WTC11 (cell line): ENCODE data around the gene RPS3. TPM values are rescaled to one million over a fixed set of nuclear protein-coding genes. Genes with fewer than 3 reads are reported as not detected.
A peak's percentile ranks its signal among the peaks of the same experiment; 100 is the strongest.

Source experiments
- ATAC-seq: fragments of 200-7000 bp; cut with Tn5 transposase; 2 replicates; pipeline ENCODE4 v1.10.0; 2021; ENCODE audit warnings: mild to moderate bottlenecking, moderate library complexity
- CTCF ChIA-PET: fragments of 300-600 bp; sonication (Branson Sonifier 250); formaldehyde crosslinking; loops from one replicate; lab custom pipeline; 2021; ENCODE audit warnings: antibody characterized with exemption; lab: Charles Lee
- POLR2A ChIA-PET: fragments of 350-600 bp; sonication (Branson Sonifier 250); formaldehyde crosslinking; loops from one replicate; lab custom pipeline; 2021; ENCODE audit warnings: antibody characterized with exemption; lab: Charles Lee
- DNase-seq: peaks from one replicate; pipeline ENCODE4 v3.0.0; 2021; ENCODE audit warnings: low spot score
- H3K27ac Mint-ChIP-seq: 2 replicates; pipeline ENCODE4 v1.8.0; 2021; ENCODE audit warnings: mixed read lengths
- H3K27me3 Mint-ChIP-seq: 2 replicates; pipeline ENCODE4 v1.8.0; 2021; ENCODE audit warnings: low read depth, mild to moderate bottlenecking, moderate library complexity, mixed read lengths
- H3K36me3 Mint-ChIP-seq: 2 replicates; pipeline ENCODE4 v1.8.0; 2021; ENCODE audit warnings: mixed read lengths
- H3K4me1 Mint-ChIP-seq: 2 replicates; pipeline ENCODE4 v1.8.0; 2022; ENCODE audit warnings: mixed read lengths
- H3K4me3 Mint-ChIP-seq: 2 replicates; pipeline ENCODE4 v1.8.0; 2021; ENCODE audit warnings: mild to moderate bottlenecking, moderate library complexity, mixed read lengths
- H3K9me3 Mint-ChIP-seq: 2 replicates; pipeline ENCODE4 v1.8.0; 2021; ENCODE audit warnings: mixed read lengths
- ATF3 ChIP-seq: sonication (generic); formaldehyde crosslinking; conservative IDR thresholded peaks from 2 replicates; pipeline ENCODE4 v1.8.1; 2022; ENCODE audit warnings: mild to moderate bottlenecking, missing genetic modification reagents
- ATF6 ChIP-seq: sonication (generic); formaldehyde crosslinking; IDR thresholded peaks from 2 replicates; pipeline ENCODE4 v1.8.1; 2023; ENCODE audit warnings: mild to moderate bottlenecking, missing genetic modification reagents
- CREB1 ChIP-seq: sonication (generic); formaldehyde crosslinking; IDR thresholded peaks from 2 replicates; pipeline ENCODE4 v1.8.0; 2023; ENCODE audit warnings: mild to moderate bottlenecking, missing genetic modification reagents
- CTCF ChIP-seq: fragments of 200-600 bp; IDR thresholded peaks from 2 replicates; pipeline ENCODE4 v1.8.0; 2022; ENCODE audit warnings: antibody characterized with exemption
- EMX1 ChIP-seq: fragments of 250-450 bp; sonication (Bioruptor Pico); IDR thresholded peaks from 2 replicates; pipeline ENCODE4 v1.8.0; 2021; ENCODE audit warnings: mild to moderate bottlenecking
- ERG ChIP-seq: fragments of 250-450 bp; sonication (Bioruptor Pico); IDR thresholded peaks from 2 replicates; pipeline ENCODE4 v1.8.0; 2021; ENCODE audit warnings: mild to moderate bottlenecking
- FOXJ3 ChIP-seq: sonication (generic); formaldehyde crosslinking; IDR thresholded peaks from 2 replicates; pipeline ENCODE4 v1.9.0; 2021; ENCODE audit warnings: missing genetic modification reagents, mild to moderate bottlenecking, borderline replicate concordance
- FOXK1 ChIP-seq: sonication (generic); formaldehyde crosslinking; IDR thresholded peaks from 2 replicates; pipeline ENCODE4 v1.8.0; 2022; ENCODE audit warnings: mild to moderate bottlenecking, moderate library complexity, missing genetic modification reagents
- GRHL2 ChIP-seq: fragments of 250-450 bp; sonication (Bioruptor Pico); IDR thresholded peaks from 2 replicates; pipeline ENCODE4 v1.8.0; 2022; ENCODE audit warnings: mild to moderate bottlenecking, moderate library complexity; ENCODE audit not compliant: insufficient replicate concordance, severe bottlenecking
- HMGA2 ChIP-seq: fragments of 250-450 bp; sonication (Bioruptor Pico); IDR thresholded peaks from 2 replicates; pipeline ENCODE4 v1.4.0; 2021; ENCODE audit warnings: mild to moderate bottlenecking, moderate library complexity
- JAZF1 ChIP-seq: fragments of 250-450 bp; sonication (Bioruptor Pico); IDR thresholded peaks from 2 replicates; pipeline ENCODE4 v1.9.0; 2021; ENCODE audit warnings: moderate library complexity, mild to moderate bottlenecking, inconsistent platforms
- MLX ChIP-seq: sonication (generic); formaldehyde crosslinking; IDR thresholded peaks from 2 replicates; pipeline ENCODE4 v1.8.1; 2023; ENCODE audit warnings: mild to moderate bottlenecking, missing genetic modification reagents, moderate library complexity
- MYBL2 ChIP-seq: sonication (generic); formaldehyde crosslinking; IDR thresholded peaks from 2 replicates; pipeline ENCODE4 v1.8.1; 2023; ENCODE audit warnings: mild to moderate bottlenecking, moderate library complexity, missing genetic modification reagents
- NFE2L1 ChIP-seq: sonication (generic); formaldehyde crosslinking; IDR thresholded peaks from 2 replicates; pipeline ENCODE4 v1.8.1; 2023; ENCODE audit warnings: missing genetic modification reagents
- NFYB ChIP-seq: sonication (generic); formaldehyde crosslinking; conservative IDR thresholded peaks from 2 replicates; pipeline ENCODE4 v1.8.0; 2022; ENCODE audit warnings: low read depth, missing genetic modification reagents
- NR1H2 ChIP-seq: sonication (generic); formaldehyde crosslinking; IDR thresholded peaks from 2 replicates; pipeline ENCODE4 v1.9.0; 2021; ENCODE audit warnings: mild to moderate bottlenecking, moderate library complexity, missing genetic modification reagents
- PRRX2 ChIP-seq: fragments of 250-450 bp; sonication (Bioruptor Pico); IDR thresholded peaks from 2 replicates; pipeline ENCODE4 v1.8.0; 2021; ENCODE audit warnings: mild to moderate bottlenecking
- SOX15 ChIP-seq: fragments of 250-450 bp; sonication (Bioruptor Pico); IDR thresholded peaks from 2 replicates; pipeline ENCODE4 v1.9.0; 2021; ENCODE audit warnings: mild to moderate bottlenecking
- SP1 ChIP-seq: sonication (generic); formaldehyde crosslinking; conservative IDR thresholded peaks from 2 replicates; pipeline ENCODE4 v1.8.1; 2022; ENCODE audit warnings: missing genetic modification reagents
- TCF7 ChIP-seq: sonication (generic); formaldehyde crosslinking; IDR thresholded peaks from 2 replicates; pipeline ENCODE4 v1.8.0; 2022; ENCODE audit warnings: mild to moderate bottlenecking, low read depth, missing genetic modification reagents, moderate library complexity
- ZNF416 ChIP-seq: fragments of 250-450 bp; sonication (Bioruptor Pico); IDR thresholded peaks from 2 replicates; pipeline ENCODE4 v1.9.0; 2021; ENCODE audit warnings: mild to moderate bottlenecking, inconsistent platforms
- ZNF423 ChIP-seq: fragments of 250-450 bp; sonication (Bioruptor Pico); IDR thresholded peaks from 2 replicates; pipeline ENCODE4 v2.1.2; 2022; ENCODE audit warnings: mild to moderate bottlenecking, moderate library complexity
- ZNF532 ChIP-seq: fragments of 250-450 bp; sonication (Bioruptor Pico); IDR thresholded peaks from 2 replicates; pipeline ENCODE4 v1.9.0; 2021; ENCODE audit warnings: mild to moderate bottlenecking, borderline replicate concordance
- ZNF671 ChIP-seq: fragments of 250-450 bp; sonication (Bioruptor Pico); IDR thresholded peaks from 2 replicates; pipeline ENCODE4 v1.8.0; 2021; ENCODE audit warnings: mild to moderate bottlenecking
- total RNA-seq: library from RNA; stranded (reverse); gene quantifications from 3 replicates; pipeline ENCODE4 v1.2.3, GENCODE V29; 2021

Gene RPS3
- total RNA-seq, 1 experiment from 2014 or later: 3,967 TPM

GRCh38 chr11:75428281-75428724 lies 29.0 kb downstream of the RPS3 start:
- ATAC-seq (peak; percentile 47), DNase-seq (peak; percentile 85)
- Mint-ChIP-seq H3K27me3 (peaks cover 71% of the 10 kb centered on the region), H3K9me3 (peaks cover 9% of the 10 kb centered on the region), H3K27ac (no peak overlapping the region), H3K4me3 (peak overlapping the region; percentile 29; the same call in 1 of the 2 replicates), H3K4me1 (peaks cover 41% of the 10 kb centered on the region), H3K36me3 (peaks cover 9% of the 10 kb centered on the region)
- no peak for TF ChIP-seq ZNF532 (CRISPR knock-in tag)
- no peak for TF ChIP-seq GRHL2
- no peak for TF ChIP-seq PRRX2 (CRISPR knock-in tag)
- TF ChIP-seq ZNF671 (CRISPR knock-in tag): no peak
- no peak for TF ChIP-seq FOXJ3
- TF ChIP-seq JAZF1: no peak
- TF ChIP-seq MLX (CRISPR knock-in tag): no peak
- 0 out of 2 replicates have a peak, but pooled peaks have one; percentile 25 for TF ChIP-seq SP1 (CRISPR knock-in tag)
- no peak for TF ChIP-seq ERG
- no peak for TF ChIP-seq TCF7
- peak; percentile 54 for TF ChIP-seq NFYB (CRISPR knock-in tag)
- ChIA-PET CTCF (interaction anchor here (0.6 to 1.3 kb wide), 6 partner anchors 23 to 1633 kb away, joined by 3 to 9 read pairs (median 3); partner anchors contain the start of gene GDPD5), POLR2A (interaction anchor here (0.6 kb wide), 1 partner anchor 61 kb away, joined by 3 read pairs; no protein-coding TSS in a partner anchor)

GRCh38 chr11:75428989-75429640 lies 29.8 kb downstream of the RPS3 start:
- CTCF ChIA-PET: interaction anchor here (1.2 to 1.6 kb wide), 5 partner anchors 22 to 149 kb away, joined by 3 to 9 read pairs (median 5); partner anchors contain the start of gene GDPD5
- peaks cover 9% of the 10 kb centered on the region for H3K36me3 Mint-ChIP-seq
- H3K4me1 Mint-ChIP-seq: peaks cover 40% of the 10 kb centered on the region
- no peak for DNase-seq
- peaks cover 9% of the 10 kb centered on the region for H3K9me3 Mint-ChIP-seq
- no peak overlapping the region for H3K27ac Mint-ChIP-seq
- H3K4me3 Mint-ChIP-seq: peak overlapping the region; percentile 53
- TF ChIP-seq SOX15 (CRISPR knock-in tag) (no peak), NR1H2 (CRISPR knock-in tag) (no peak), EMX1 (no peak), ATF6 (CRISPR knock-in tag) (no peak), FOXK1 (CRISPR knock-in tag) (no peak), NFE2L1 (CRISPR knock-in tag) (no peak), CREB1 (no peak), ZNF416 (CRISPR knock-in tag) (no peak), CTCF (no peak), MYBL2 (CRISPR knock-in tag) (no peak), ATF3 (CRISPR knock-in tag) (no peak), HMGA2 (CRISPR knock-in tag) (no peak), ZNF423 (CRISPR knock-in tag) (no peak)
- TF ChIP-seq, all 79 proteins: peak for 0
- POLR2A ChIA-PET: no interaction called here
- H3K27me3 Mint-ChIP-seq: peaks cover 78% of the 10 kb centered on the region
- no peak for ATAC-seq
